ENCODE measurements around the gene FAM240B.

Gene FAM240B

GRCh38 chr9:38677660-38678303, 42.2 kb downstream of the FAM240B start:
- Histone ChIP-seq H3K27me3 (ENCODE audit: control insufficient read depth, insufficient read depth, low read length) (no peaks in the 10 kb centered on the region), H3K4me1 (peaks cover 10% of the 10 kb centered on the region), H2AFZ (peak overlapping the region; percentile 53), H3K4me3 (ENCODE audit: low read depth, low read length) (no peak overlapping the region), H3K79me2 (no peaks in the 10 kb centered on the region), H3K36me3 (ENCODE audit: control insufficient read depth, insufficient read depth, low read length) (no peaks in the 10 kb centered on the region), H3K4me2 (ENCODE audit: low read length) (no peak overlapping the region), H3K27ac (no peak overlapping the region), H3K9me3 (ENCODE audit: control insufficient read depth, low read length) (no peaks in the 10 kb centered on the region), H3K9ac (no peak overlapping the region)
- TF ChIP-seq, protein P1, sequence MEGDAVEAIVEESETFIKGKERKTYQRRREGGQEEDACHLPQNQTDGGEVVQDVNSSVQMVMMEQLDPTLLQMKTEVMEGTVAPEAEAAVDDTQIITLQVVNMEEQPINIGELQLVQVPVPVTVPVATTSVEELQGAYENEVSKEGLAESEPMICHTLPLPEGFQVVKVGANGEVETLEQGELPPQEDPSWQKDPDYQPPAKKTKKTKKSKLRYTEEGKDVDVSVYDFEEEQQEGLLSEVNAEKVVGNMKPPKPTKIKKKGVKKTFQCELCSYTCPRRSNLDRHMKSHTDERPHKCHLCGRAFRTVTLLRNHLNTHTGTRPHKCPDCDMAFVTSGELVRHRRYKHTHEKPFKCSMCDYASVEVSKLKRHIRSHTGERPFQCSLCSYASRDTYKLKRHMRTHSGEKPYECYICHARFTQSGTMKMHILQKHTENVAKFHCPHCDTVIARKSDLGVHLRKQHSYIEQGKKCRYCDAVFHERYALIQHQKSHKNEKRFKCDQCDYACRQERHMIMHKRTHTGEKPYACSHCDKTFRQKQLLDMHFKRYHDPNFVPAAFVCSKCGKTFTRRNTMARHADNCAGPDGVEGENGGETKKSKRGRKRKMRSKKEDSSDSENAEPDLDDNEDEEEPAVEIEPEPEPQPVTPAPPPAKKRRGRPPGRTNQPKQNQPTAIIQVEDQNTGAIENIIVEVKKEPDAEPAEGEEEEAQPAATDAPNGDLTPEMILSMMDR (IDR thresholded peaks at IDR 0.05): no peak

DNA sequence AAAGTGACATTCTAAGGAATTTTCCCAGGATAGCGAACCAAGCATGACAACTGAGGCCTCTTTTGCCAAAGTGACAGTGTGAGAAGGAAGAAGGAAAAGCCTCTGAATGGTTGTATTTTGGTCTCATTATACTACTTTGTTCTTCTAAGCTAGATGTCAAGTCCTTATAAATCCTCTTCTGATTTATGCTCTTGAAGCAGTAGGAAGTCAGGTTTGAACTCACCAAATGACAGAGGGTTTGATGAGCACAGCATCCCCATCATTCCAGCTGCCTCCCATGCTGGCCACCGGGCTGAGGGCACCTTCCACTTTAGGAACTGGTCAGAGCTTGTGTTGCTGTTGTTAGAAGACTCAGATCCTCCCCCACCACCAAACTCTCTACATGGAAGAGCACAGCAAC, 44.1 kb downstream of the FAM240B start:
- Histone ChIP-seq H3K9ac (no peak overlapping the region), H3K79me2 (no peaks in the 10 kb centered on the region), H3K4me1 (peaks cover 3% of the 10 kb centered on the region), H3K9me3 (ENCODE audit: control insufficient read depth, low read length) (no peaks in the 10 kb centered on the region), H3K4me3 (ENCODE audit: low read depth, low read length) (no peak overlapping the region), H2AFZ (no peak overlapping the region), H3K36me3 (ENCODE audit: control insufficient read depth, insufficient read depth, low read length) (no peaks in the 10 kb centered on the region), H3K27me3 (ENCODE audit: control insufficient read depth, insufficient read depth, low read length) (no peaks in the 10 kb centered on the region), H3K4me2 (ENCODE audit: low read length) (no peak overlapping the region), H3K27ac (no peak overlapping the region)
- TF ChIP-seq, protein P1 (IDR thresholded peaks at IDR 0.05): no peak

GRCh38 chr9:38675211-38675610, 44.7 kb downstream of the FAM240B start:
- Histone ChIP-seq H3K4me2 (ENCODE audit: low read length) (no peak overlapping the region), H3K9ac (no peak overlapping the region), H3K36me3 (ENCODE audit: control insufficient read depth, insufficient read depth, low read length) (no peaks in the 10 kb centered on the region), H3K27ac (no peak overlapping the region), H3K4me3 (ENCODE audit: low read depth, low read length) (no peak overlapping the region), H3K9me3 (ENCODE audit: control insufficient read depth, low read length) (no peaks in the 10 kb centered on the region), H3K4me1 (peaks cover 3% of the 10 kb centered on the region), H2AFZ (no peak overlapping the region), H3K27me3 (ENCODE audit: control insufficient read depth, insufficient read depth, low read length) (no peaks in the 10 kb centered on the region), H3K79me2 (no peaks in the 10 kb centered on the region)
- TF ChIP-seq, protein P1 (IDR thresholded peaks at IDR 0.05): no peak

DNA sequence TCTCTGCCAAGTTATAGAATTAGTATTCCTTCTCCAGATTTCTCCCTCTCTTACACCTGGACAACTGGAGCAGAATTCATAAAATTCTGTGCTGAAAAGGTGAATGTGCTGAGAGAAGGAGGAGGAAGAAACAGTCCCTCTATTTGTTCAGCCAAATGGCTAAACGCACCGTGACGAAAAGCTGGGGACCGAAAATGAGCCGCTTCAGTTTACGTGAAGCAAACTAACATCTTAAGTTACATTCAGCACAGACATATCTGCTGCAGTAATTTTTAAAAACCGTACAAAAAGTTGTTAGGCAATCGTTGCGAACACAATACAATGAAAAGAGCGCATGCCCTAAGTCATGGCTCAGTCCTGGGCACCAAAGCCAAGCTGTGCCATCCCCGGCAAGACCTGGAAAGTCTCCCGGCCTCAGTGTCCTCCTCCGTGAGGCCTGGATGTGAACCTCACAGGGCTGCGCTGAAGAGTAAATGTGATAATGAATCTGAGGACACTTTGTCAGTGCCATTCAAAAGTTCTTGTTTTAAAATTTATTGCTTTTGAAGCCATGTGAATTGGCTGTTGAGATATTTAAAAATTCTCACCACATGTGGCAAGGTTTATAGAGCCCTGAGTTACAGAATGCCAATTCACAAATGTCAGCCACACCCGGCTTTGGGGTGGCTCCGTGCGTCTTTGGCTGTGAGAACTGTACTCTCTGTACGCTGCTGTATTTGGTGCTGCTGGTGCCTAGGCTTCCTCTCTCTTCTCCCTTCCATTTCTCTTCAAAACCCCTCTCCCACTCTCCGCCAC, 46.3 kb downstream of the FAM240B start:
- Histone ChIP-seq H3K79me2 (no peaks in the 10 kb centered on the region), H3K4me1 (peaks cover 3% of the 10 kb centered on the region), H3K9ac (no peak overlapping the region), H3K27ac (no peak overlapping the region), H2AFZ (no peak overlapping the region), H3K27me3 (ENCODE audit: control insufficient read depth, insufficient read depth, low read length) (no peaks in the 10 kb centered on the region), H3K4me3 (ENCODE audit: low read depth, low read length) (no peak overlapping the region), H3K9me3 (ENCODE audit: control insufficient read depth, low read length) (no peaks in the 10 kb centered on the region), H3K36me3 (ENCODE audit: control insufficient read depth, insufficient read depth, low read length) (no peaks in the 10 kb centered on the region), H3K4me2 (ENCODE audit: low read length) (no peak overlapping the region)
- TF ChIP-seq, protein P1 (IDR thresholded peaks at IDR 0.05): no peak
